ENCODE measurements around the gene SRP14. TPM values are rescaled to one million over a fixed set of nuclear protein-coding genes. Genes with fewer than 3 reads are reported as not detected.
"Not testable (repeated sequence)": the region's sequence is repeated elsewhere in the genome, so short reads cannot be mapped to it uniquely, and the experiment has no call there.

SRP14 gene
- total RNA-seq, 1 experiment from 2014 or later, result 406 TPM

- no peaks in the 10 kb centered on the region for H3K9me3 ChIP-seq (replicated peaks)
- no peaks in the 10 kb centered on the region for H3K27me3 ChIP-seq
- H3K4me1 ChIP-seq, result peaks cover 45% of the 10 kb centered on the region
- no peaks in the 10 kb centered on the region for H3K36me3 ChIP-seq
- H3K27ac ChIP-seq, result no peak overlapping the region
- no peak overlapping the region for H3K4me3 ChIP-seq
- peak; percentile 52 to 66 for DNase-seq
Observed at GRCh38 chr15:40048211-40048792, 9.3 kb upstream of the SRP14 start.

DNA sequence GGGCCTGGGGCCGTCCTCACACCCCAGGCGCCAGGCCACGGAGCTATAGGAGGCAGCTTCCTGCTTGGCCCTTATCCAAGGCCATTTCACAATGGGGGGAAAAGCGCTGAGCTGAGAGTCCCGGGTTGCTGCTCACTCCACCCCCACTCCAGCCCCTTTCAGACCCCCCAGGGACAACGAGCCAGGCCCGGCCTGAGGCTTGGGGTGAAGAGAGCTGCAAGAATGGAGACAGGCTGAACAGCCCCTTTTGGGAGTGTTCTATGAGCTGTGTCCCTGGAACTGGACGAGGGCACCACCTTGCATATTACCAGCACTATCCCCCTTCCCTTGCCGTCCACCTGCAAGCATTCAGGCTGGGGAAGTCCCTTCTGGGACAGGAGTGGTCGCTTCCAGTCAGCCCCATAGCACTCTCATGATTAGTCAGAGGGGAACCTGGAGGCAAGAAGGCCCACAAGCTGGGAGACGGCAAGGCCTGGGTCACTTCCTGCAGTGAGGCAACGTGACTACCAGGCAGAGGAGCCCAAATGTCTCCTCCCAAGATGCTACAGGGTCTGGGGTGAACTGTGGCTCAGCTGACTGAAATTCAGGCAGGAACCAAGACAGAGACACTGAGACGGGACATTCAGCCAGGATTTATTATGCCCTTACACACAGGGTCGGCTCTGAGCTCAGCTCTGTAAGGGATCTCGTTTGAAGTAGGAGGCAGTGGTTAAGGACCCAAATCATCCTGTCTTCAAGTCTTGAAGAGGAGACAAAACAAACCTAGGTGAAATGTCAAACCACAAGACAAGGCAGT, 8.6 kb upstream of the SRP14 start:
- DNase-seq, result peak in 1 of 2 experiments; percentile 61
- Histone ChIP-seq H3K4me1 (peaks cover 41% of the 10 kb centered on the region), H3K36me3 (no peaks in the 10 kb centered on the region), H3K27ac (no peak overlapping the region), H3K27me3 (no peaks in the 10 kb centered on the region), H3K4me3 (no peak overlapping the region), H3K9me3 (replicated peaks) (no peaks in the 10 kb centered on the region)

GRCh38 chr15:40046721-40047414, 7.9 kb upstream of the SRP14 start:
- Histone ChIP-seq H3K27ac (no peak overlapping the region), H3K9me3 (replicated peaks) (no peaks in the 10 kb centered on the region), H3K27me3 (no peaks in the 10 kb centered on the region), H3K4me1 (peaks cover 41% of the 10 kb centered on the region), H3K4me3 (no peak overlapping the region), H3K36me3 (no peaks in the 10 kb centered on the region)
- no peak for DNase-seq

DNA sequence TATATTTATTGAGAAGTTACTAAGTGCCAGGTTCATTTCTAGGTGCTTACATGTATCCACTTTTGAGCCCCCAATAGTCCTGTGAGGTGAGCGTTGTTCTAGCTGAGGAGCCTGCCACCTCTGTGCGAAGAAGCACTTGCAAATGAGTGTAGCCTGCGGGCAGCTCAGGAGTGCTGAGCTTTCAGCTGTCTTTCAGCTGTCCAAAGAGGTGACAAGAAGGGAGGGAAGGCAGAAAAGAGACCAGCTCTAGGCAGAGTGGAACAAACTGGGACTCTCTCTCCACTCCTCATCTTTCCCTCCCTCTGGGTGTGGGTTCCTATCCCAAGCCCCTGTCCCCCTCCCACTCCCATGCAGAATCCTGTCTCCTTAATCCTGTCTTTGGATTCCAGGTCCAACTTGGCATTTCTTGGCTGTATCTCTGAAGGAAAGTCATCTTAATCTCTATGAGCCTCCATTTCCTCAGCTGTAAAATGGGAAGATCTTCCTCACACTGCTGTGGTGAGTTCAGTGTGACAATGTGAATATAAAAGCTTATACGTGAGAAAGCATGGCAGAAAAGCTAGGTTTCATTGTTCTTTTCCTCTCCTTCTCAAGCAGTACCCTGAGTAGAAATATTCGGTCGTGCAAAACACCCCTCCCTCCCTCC, 6.7 kb upstream of the SRP14 start:
- H3K36me3 ChIP-seq, result no peaks in the 10 kb centered on the region
- no peaks in the 10 kb centered on the region for H3K27me3 ChIP-seq
- H3K27ac ChIP-seq, result no peak overlapping the region
- no peaks in the 10 kb centered on the region for H3K9me3 ChIP-seq (replicated peaks)
- DNase-seq, result peak; percentile 76 to 83
- H3K4me3 ChIP-seq, result peak overlapping the region; percentile 31
- peaks cover 41% of the 10 kb centered on the region for H3K4me1 ChIP-seq

DNA sequence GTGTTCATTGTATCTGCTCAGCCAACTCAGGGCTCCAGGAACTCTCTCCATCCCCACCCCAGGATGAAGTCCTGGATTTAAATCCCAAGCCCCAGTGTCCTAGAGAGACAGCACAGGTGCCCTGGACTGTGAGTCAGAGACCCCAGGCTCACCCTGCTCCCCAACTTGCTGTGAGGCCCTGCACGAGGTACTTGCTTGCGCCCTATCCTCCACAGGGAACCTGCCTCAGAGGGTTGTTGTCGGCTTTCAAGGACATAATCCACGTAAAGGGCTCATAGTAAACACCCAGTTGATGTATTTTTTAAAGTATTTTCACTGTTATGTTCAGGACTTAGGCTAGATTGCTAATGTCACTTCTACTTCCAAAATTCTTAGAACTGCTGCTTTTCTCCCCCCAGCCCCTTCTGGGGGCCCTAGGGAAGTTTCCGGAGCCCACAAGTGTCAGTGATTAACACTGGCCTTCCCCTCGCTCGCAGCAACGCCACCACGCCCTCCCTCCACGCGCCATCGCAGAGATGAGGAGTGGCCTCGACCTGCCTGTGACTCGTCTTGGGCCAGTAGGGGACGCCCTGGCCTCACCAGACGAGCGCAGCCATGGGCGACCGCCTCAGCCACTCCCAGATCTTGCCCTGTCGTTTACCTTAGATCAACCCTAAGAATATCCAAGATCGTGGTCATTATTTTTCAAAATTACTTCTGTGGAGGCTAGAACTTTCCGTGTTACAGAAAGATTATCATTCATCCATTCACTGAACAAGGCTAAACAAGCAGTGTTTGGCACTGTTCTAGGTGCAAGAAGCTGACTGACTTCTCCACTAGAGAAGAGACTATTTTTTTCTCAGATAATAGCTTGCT, 6.0 kb upstream of the SRP14 start:
- H3K27ac ChIP-seq, result no peak overlapping the region
- DNase-seq, result peak; percentile 88 to 90
- H3K4me1 ChIP-seq, result peaks cover 41% of the 10 kb centered on the region
- H3K4me3 ChIP-seq, result peak overlapping the region; percentile 31
- H3K9me3 ChIP-seq (replicated peaks), result no peaks in the 10 kb centered on the region
- no peaks in the 10 kb centered on the region for H3K27me3 ChIP-seq
- H3K36me3 ChIP-seq, result no peaks in the 10 kb centered on the region

GRCh38 chr15:40043927-40044716, 5.1 kb upstream of the SRP14 start:
- no peak overlapping the region for H3K27ac ChIP-seq
- H3K36me3 ChIP-seq, result no peaks in the 10 kb centered on the region
- H3K27me3 ChIP-seq, result no peaks in the 10 kb centered on the region
- peaks cover 41% of the 10 kb centered on the region for H3K4me1 ChIP-seq
- no peaks in the 10 kb centered on the region for H3K9me3 ChIP-seq (replicated peaks)
- H3K4me3 ChIP-seq, result no peak overlapping the region
- DNase-seq, result no peak

GRCh38 chr15:40042791-40043320, 3.9 kb upstream of the SRP14 start:
- Histone ChIP-seq H3K27ac (no peak overlapping the region), H3K4me1 (peaks cover 31% of the 10 kb centered on the region), H3K36me3 (peaks cover 4% of the 10 kb centered on the region), H3K4me3 (no peak overlapping the region), H3K9me3 (replicated peaks) (no peaks in the 10 kb centered on the region), H3K27me3 (no peaks in the 10 kb centered on the region)
- DNase-seq, result no peak

DNA sequence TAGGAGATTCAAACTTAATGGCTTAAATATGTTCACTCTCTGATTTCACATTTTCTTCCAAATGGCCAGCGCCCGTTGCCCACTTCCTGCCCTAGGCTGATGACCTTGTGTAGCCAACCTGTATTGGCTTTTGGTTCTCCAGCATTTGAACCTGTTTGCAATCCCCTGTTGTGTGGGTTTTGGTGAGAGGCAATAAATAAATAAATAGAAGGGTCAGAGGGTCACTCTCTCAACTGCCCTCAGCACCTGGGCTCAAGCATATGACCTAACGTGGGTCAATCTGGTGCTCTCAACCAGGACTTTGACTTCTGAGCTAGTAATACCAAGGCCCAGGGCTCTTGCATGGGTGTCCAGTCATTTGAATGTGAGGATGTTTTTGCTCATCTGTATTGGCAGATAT, 1.8 kb upstream of the SRP14 start:
- Histone ChIP-seq H3K9me3 (replicated peaks) (no peaks in the 10 kb centered on the region), H3K4me1 (peaks cover 16% of the 10 kb centered on the region), H3K27me3 (no peaks in the 10 kb centered on the region), H3K4me3 (no peak overlapping the region), H3K27ac (no peak overlapping the region), H3K36me3 (peaks cover 16% of the 10 kb centered on the region)
- no peak for DNase-seq

DNA sequence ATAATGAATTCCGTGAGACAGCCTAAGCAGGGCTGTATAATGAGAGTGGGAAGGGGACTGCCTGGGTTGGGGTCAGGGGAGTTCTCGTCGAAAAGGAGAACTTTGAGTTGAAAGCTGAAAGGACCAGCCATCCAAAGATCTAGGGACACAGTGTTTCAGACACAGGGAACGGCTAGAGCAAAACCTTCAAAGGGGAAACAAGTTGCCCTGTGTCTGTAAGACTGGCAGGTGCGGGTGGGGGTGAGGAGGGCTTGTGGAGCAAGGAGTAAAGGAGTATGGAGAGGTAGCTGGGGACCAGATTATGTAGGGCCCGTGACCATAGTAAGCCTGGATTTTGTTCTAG, 1.3 kb upstream of the SRP14 start:
- H3K4me3 ChIP-seq, result no peak overlapping the region
- peaks cover 10% of the 10 kb centered on the region for H3K4me1 ChIP-seq
- H3K36me3 ChIP-seq, result peaks cover 21% of the 10 kb centered on the region
- no peaks in the 10 kb centered on the region for H3K27me3 ChIP-seq
- H3K27ac ChIP-seq, result no peak overlapping the region
- H3K9me3 ChIP-seq (replicated peaks), result no peaks in the 10 kb centered on the region
- no peak for DNase-seq

- peaks cover 39% of the 10 kb centered on the region for H3K36me3 ChIP-seq
- H3K27me3 ChIP-seq, result no peaks in the 10 kb centered on the region
- peaks cover 11% of the 10 kb centered on the region for H3K4me1 ChIP-seq
- H3K4me3 ChIP-seq, result peak overlapping the region; percentile 83
- no peaks in the 10 kb centered on the region for H3K9me3 ChIP-seq (replicated peaks)
- peak overlapping the region; percentile 58 for H3K27ac ChIP-seq
- no peak for DNase-seq
Observed at GRCh38 chr15:40038275-40038637, 725 bp downstream of the SRP14 start.

DNA sequence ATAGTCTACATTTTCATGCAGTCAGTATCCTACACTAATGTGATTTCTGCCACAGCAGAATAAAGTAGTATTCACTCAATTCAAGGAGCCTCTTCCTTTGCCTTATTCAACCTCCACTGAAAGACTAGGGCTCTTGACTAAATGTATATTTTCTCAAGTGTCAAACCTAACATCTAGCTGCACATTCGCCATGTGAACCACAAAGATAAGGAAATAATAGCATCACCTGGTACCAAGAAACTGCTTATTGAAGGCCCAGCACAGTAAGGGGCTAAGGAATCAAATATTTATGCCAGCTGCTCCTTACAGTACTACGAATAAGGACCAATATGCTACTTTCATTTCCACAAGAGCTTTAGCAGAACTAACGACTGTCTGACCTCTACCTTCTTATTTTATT, 1.3 kb downstream of the SRP14 start:
- no peaks in the 10 kb centered on the region for H3K9me3 ChIP-seq (replicated peaks)
- peaks cover 11% of the 10 kb centered on the region for H3K4me1 ChIP-seq
- no peak for DNase-seq
- H3K4me3 ChIP-seq, result peak overlapping the region; percentile 83
- no peak overlapping the region for H3K27ac ChIP-seq
- peaks cover 45% of the 10 kb centered on the region for H3K36me3 ChIP-seq
- no peaks in the 10 kb centered on the region for H3K27me3 ChIP-seq

DNA sequence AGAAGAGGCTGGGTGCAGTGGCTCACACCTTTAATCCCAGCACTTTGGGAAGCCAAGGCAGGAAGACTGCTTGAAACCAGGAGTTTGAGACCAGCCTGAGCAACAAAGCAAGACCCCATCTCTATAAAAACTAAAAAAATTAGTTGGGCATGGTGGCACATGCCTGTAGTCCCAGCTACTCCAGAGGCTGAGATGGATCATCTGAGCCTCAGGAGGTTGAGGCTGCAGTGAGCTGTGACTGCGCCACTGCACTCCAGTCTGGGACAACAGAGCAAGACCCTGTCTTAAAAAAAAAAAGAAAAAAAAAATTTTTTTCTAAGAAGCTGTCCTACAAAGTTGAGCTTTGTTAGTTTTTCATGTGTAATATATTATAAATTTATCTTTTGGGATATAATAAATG, 3.8 kb downstream of the SRP14 start:
- not testable (repeated sequence) for H3K4me3 ChIP-seq; DNase-seq; H3K27me3 ChIP-seq; H3K27ac ChIP-seq; H3K9me3 ChIP-seq (replicated peaks)
- H3K36me3 ChIP-seq, result peaks cover 70% of the 10 kb centered on the region
- peaks cover 11% of the 10 kb centered on the region for H3K4me1 ChIP-seq

DNA sequence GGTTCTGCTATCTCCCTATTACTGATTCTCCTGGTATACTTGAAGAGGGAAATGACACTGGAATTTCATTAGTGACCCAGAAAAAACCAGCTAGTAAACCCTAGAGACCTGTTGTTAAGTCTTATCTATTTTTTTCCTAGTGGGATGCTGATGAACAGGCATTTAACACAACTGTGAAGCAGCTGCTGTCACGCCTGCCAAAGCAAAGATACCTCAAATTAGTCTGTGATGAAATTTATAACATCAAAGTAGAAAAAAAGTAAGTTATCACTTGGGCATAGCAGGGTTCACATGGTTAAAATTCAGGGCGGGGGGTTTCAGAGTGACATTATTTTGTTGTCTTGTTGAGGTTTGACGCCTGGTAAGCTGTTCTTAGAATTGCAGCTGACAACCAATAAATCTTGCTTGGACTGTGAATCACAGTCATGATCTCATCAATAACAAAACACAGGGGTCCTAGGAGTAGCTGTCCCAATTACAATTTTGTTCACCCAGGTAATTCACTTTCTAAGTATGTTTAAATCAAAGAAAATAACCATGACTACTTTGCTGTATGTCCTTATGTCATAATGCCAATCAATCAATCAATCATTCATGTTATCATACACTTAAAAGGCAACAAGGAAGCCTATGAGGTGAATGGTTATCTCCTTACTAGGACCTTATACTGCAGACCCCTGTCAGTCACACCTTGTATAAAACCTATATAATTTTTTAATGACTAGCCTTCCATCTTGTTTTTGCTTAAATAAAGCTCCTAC, 4.6 kb downstream of the SRP14 start:
- H3K4me3 ChIP-seq, result no peak overlapping the region
- H3K4me1 ChIP-seq, result peaks cover 11% of the 10 kb centered on the region
- peak overlapping the region; percentile 60 for H3K27ac ChIP-seq
- no peaks in the 10 kb centered on the region for H3K9me3 ChIP-seq (replicated peaks)
- H3K27me3 ChIP-seq, result no peaks in the 10 kb centered on the region
- H3K36me3 ChIP-seq, result peaks cover 72% of the 10 kb centered on the region
- DNase-seq, result peak in 1 of 2 experiments; percentile 27

All from SJCRH30 (cell line).